Esophagus muscularis mucosa (tissue), 4 donors: ENCODE results near the gene IFNL2.

Experiments used
- CTCF ChIP-seq, 3 experiments: fragments of 200-600 bp in 2 of 3; fragments of 450-650 bp in 1 of 3; sonication (generic) in 2 of 3; IDR thresholded peaks; one replicate each; pipeline ENCODE4 v1.5.1; 2017 to 2019; ENCODE audit warnings: antibody characterized with exemption in 3 of 3, mild to moderate bottlenecking in 2 of 3, moderate library complexity in 1 of 3
- EP300 ChIP-seq: sonication (generic); formaldehyde crosslinking; IDR thresholded peaks from one replicate; pipeline ENCODE4 v1.6.1; 2017; ENCODE audit warnings: antibody characterized with exemption
- POLR2A ChIP-seq: fragments of 450-650 bp; IDR thresholded peaks from one replicate; pipeline ENCODE4 v1.6.1; 2017; ENCODE audit warnings: antibody characterized with exemption, moderate library complexity, mild to moderate bottlenecking, low read depth
- POLR2AphosphoS5 ChIP-seq, 2 donors: sonication (generic); formaldehyde crosslinking; IDR thresholded peaks; one replicate each; pipeline ENCODE4 v1.6.1; 2017; ENCODE audit warnings: antibody characterized with exemption in 2 of 2

- no peak for TF ChIP-seq EP300
- TF ChIP-seq POLR2A, result no peak
- TF ChIP-seq CTCF (IDR thresholded peaks at IDR 0.05), result no peak
- no peak for TF ChIP-seq POLR2AphosphoS5 (IDR thresholded peaks at IDR 0.05)
Observed at GRCh38 chr19:39306075-39306474, 37.9 kb downstream of the IFNL2 start.
